Nephron progenitor cell (in vitro differentiated cells): ENCODE data around the gene USP2.
A peak's percentile ranks its signal among the peaks of the same experiment; 100 is the strongest.

ENCODE experiments used
- DNase-seq: peaks from one replicate; pipeline ENCODE4 v3.0.0; 2021
- H3K27ac Mint-ChIP-seq: 2 replicates; pipeline ENCODE4 v1.8.0; 2021; ENCODE audit warnings: mild to moderate bottlenecking, moderate library complexity, mixed read lengths
- H3K27me3 Mint-ChIP-seq: 2 replicates; pipeline ENCODE4 v1.8.0; 2021; ENCODE audit warnings: mild to moderate bottlenecking, low read depth, mixed read lengths; ENCODE audit not compliant: poor library complexity
- H3K36me3 Mint-ChIP-seq: 2 replicates; pipeline ENCODE4 v1.8.0; 2021; ENCODE audit warnings: low read depth, mixed read lengths
- H3K4me1 Mint-ChIP-seq: 2 replicates; pipeline ENCODE4 v1.8.0; 2021; ENCODE audit warnings: mixed read lengths
- H3K4me3 Mint-ChIP-seq: 2 replicates; pipeline ENCODE4 v1.8.0; 2021; ENCODE audit warnings: mild to moderate bottlenecking, moderate library complexity, mixed read lengths
- H3K9me3 Mint-ChIP-seq: 2 replicates; pipeline ENCODE4 v1.8.0; 2021; ENCODE audit warnings: mild to moderate bottlenecking, moderate library complexity, mixed read lengths
- CTCF ChIP-seq: fragments of 200-600 bp; sonication (generic); IDR thresholded peaks from 2 replicates; pipeline ENCODE4 v1.5.0; 2021; ENCODE audit warnings: antibody characterized with exemption

The USP2 gene

GRCh38 chr11:119373921-119374631 lies 7.4 kb downstream of the USP2 start:
- peaks cover 23% of the 10 kb centered on the region for H3K27me3 Mint-ChIP-seq
- DNase-seq, result peak; percentile 86
- H3K9me3 Mint-ChIP-seq, result no peaks in the 10 kb centered on the region
- no peaks in the 10 kb centered on the region for H3K36me3 Mint-ChIP-seq
- no peak overlapping the region for H3K27ac Mint-ChIP-seq
- peak; percentile 87 for TF ChIP-seq CTCF
- no peak overlapping the region for H3K4me3 Mint-ChIP-seq
- peaks cover 76% of the 10 kb centered on the region for H3K4me1 Mint-ChIP-seq

GRCh38 chr11:119373059-119373920 lies 8.2 kb downstream of the USP2 start:
- H3K27me3 Mint-ChIP-seq, result peaks cover 15% of the 10 kb centered on the region
- TF ChIP-seq CTCF, result no peak
- peaks cover 76% of the 10 kb centered on the region for H3K4me1 Mint-ChIP-seq
- H3K4me3 Mint-ChIP-seq, result no peak overlapping the region
- no peaks in the 10 kb centered on the region for H3K36me3 Mint-ChIP-seq
- H3K27ac Mint-ChIP-seq, result no peak overlapping the region
- H3K9me3 Mint-ChIP-seq, result no peaks in the 10 kb centered on the region
- DNase-seq, result no peak

- no peak for DNase-seq
- H3K4me1 Mint-ChIP-seq, result peaks cover 84% of the 10 kb centered on the region
- H3K27ac Mint-ChIP-seq, result no peak overlapping the region
- no peak overlapping the region for H3K4me3 Mint-ChIP-seq
- H3K9me3 Mint-ChIP-seq, result no peaks in the 10 kb centered on the region
- H3K36me3 Mint-ChIP-seq, result no peaks in the 10 kb centered on the region
- no peak for TF ChIP-seq CTCF
- H3K27me3 Mint-ChIP-seq, result peaks cover 11% of the 10 kb centered on the region
Measured at GRCh38 chr11:119372260-119373058, 9.0 kb downstream of the USP2 start.

GRCh38 chr11:119371778-119372182 lies 9.7 kb downstream of the USP2 start:
- H3K36me3 Mint-ChIP-seq, result no peaks in the 10 kb centered on the region
- no peaks in the 10 kb centered on the region for H3K9me3 Mint-ChIP-seq
- H3K4me1 Mint-ChIP-seq, result peaks cover 91% of the 10 kb centered on the region
- peaks cover 14% of the 10 kb centered on the region for H3K27me3 Mint-ChIP-seq
- no peak overlapping the region for H3K27ac Mint-ChIP-seq
- TF ChIP-seq CTCF, result peak; percentile 6
- no peak for DNase-seq
- H3K4me3 Mint-ChIP-seq, result no peak overlapping the region

GRCh38 chr11:119371067-119371601 lies 10.4 kb downstream of the USP2 start:
- H3K27me3 Mint-ChIP-seq, result peaks cover 19% of the 10 kb centered on the region
- H3K27ac Mint-ChIP-seq, result no peak overlapping the region
- DNase-seq, result no peak
- no peak for TF ChIP-seq CTCF
- H3K36me3 Mint-ChIP-seq, result no peaks in the 10 kb centered on the region
- H3K9me3 Mint-ChIP-seq, result no peaks in the 10 kb centered on the region
- H3K4me3 Mint-ChIP-seq, result peak overlapping the region; percentile 38
- peaks cover 91% of the 10 kb centered on the region for H3K4me1 Mint-ChIP-seq
